Measurements from ENCODE around the gene RAB15. TPM values are rescaled to one million over a fixed set of nuclear protein-coding genes. Genes with fewer than 3 reads are reported as not detected.
"Not testable (repeated sequence)": the region's sequence is repeated elsewhere in the genome, so short reads cannot be mapped to it uniquely, and the experiment has no call there.

RAB15 gene
- total RNA-seq, 1 donor from 2014 or later, result 9.0 TPM

DNA sequence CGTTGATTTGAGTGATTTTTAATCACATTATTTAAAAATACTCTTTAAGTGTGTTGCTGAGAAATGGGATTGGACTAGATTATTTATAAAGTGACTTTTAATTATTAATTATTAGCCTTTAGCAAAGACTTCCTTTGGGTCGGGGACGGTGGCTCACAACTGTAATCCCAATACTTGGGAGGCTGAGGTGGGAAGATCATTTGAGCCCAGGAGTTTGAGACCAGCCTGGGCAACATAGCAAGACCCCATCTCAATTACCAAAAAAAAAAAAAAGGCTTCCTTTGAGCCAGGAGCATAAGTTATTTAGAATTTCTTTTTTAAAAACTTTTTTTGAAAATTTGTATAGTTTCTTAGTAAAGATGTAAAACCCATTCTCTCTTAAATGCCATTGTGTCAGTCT, 49.1 kb downstream of the RAB15 start:
- intact Hi-C loops (cut with micrococcal nuclease), result no loop called here
- ATAC-seq, result no peak
- DNase-seq, result no peak

DNA sequence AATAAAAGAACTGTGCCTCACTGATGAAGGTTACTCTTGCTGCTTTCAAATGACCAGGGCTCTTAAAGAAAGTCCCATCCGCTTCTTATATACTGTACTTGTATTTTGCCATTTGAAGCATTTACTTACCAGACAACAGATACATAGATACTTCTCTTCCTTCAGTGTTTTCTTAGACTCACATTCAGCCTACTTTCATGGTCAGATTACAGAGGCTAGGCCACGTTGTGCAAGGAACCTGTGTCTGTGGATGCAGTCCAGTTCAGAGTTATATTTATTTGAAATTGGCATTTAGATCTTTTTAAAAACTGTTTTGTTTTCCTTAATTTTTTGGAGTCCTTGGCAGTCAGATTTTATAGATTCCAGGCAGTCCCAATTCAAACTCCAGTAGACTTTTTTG, 51.7 kb downstream of the RAB15 start:
- no peak for DNase-seq
- intact Hi-C loops (cut with micrococcal nuclease), result no loop called here

GRCh38 chr14:64919618-64920017, 52.5 kb downstream of the RAB15 start:
- ATAC-seq, result no peak
- intact Hi-C loops (cut with micrococcal nuclease), result no loop called here
- DNase-seq, result no peak

More for the DNA sequence above, 51.7 kb downstream of the RAB15 start:
- ATAC-seq, result no peak

DNA sequence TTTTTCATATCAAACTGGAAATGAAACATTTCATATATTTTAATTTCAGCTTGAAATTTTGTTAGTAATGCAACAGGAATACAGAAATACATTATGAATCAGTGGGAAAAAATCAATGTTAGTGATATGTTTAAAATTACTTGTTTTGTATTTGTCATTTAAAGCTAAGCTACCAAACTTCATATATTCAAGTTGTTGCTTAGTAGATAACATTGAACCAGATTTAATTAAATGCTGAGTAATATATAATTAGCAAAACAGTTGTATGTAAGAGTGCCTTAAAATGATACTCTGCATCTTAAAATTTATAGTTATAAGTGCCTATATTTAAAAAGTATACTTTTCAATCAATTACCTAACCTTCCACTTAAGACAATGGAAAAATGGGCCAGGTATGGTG, 52.9 kb downstream of the RAB15 start:
- intact Hi-C loops (cut with micrococcal nuclease), result no loop called here
- ATAC-seq, result no peak
- DNase-seq, result no peak

DNA sequence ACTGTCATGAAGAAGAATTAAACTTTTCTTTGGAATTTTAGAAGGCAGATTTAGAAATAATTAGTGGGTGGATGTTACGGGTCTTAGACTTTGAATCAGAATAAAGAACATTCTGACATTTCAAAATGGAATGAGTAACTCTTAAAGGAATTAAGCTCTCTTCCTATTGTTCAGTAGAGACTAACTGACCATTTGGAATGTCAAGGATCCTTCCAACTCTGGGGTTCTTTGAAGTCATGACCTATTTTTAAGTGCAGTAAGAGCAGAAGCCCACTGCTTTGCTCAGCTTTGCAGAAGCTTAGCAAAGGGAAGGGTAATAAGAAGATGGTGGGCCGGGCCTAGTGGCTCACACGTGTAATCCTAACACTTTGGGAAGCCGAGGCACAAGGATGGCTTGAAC, 53.9 kb downstream of the RAB15 start:
- DNase-seq (no peak), ATAC-seq (no peak)
- intact Hi-C loops (cut with micrococcal nuclease), result no loop called here

- intact Hi-C loops (cut with micrococcal nuclease), result no loop called here
- DNase-seq (no peak), ATAC-seq (no peak)
These were observed 56.3 kb downstream of the RAB15 start for GRCh38 chr14:64915797-64916196.

DNA sequence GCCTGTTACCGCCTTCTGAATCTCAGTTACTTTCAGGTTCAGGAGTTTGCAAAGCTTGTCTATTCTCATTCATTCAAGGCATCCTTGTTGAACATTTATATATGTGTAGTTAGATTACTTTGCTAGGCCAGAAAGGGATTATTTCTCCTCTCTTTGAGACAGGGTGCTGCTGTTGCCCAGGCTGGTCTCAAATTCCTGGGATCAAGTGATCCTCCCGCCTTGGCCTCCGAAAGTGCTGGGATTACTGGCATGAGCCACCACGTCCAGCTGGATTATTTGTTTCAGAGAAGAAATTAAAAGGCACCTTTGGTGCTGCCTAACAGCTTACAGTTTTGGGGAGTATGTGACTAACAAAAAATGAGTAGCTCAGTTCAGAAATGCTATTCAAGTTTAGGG, 57.1 kb downstream of the RAB15 start:
- intact Hi-C loops (cut with micrococcal nuclease), result no loop called here
- ATAC-seq (no peak), DNase-seq (no peak)

DNA sequence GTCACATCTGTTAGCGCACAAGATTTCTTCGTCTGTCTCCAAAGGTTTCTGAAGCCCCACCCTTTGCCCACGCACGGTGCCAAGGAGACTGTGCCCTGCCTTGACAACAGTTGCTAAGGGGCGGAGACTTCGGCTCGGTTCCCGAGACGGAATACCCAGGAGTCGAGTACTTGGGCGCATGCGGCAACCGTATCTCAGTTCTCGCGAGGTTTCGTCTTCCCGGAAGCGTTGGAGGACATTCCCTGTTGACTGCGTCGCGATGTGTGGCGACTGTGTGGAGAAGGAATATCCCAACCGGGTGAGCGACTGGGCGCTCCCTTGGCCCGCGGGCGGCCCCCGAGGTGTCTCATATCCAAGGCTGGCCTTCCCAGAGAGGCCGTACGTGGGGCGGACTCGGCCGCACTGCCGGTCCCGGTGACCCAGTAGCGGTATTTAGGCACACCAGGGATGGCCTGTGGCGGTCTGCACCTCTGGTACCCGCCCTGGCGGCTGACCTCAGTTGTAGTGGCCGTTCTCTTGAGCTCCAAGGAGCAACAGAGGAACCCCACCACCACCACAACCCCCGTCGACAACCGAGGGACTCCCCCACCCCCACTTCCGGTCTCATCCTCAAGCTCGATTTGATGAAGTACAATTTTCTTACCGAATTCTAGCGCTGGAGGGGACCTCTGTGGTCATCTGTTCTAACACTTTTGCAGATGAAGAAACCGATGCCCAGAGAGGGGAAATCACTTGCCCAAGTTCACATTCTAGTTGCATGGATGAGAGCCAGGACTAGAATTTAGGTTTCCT, 57.7 kb downstream of the RAB15 start, which contains the start of gene CHURC1:
CHURC1 (plus strand) TSS at position 219 of the 792 bp plus-strand sequence; CDS start at position 260, 41 bp downstream.
- peak; percentile 97 for DNase-seq
- peak; percentile 99 for ATAC-seq
- intact Hi-C loops (cut with micrococcal nuclease), result no loop called here

DNA sequence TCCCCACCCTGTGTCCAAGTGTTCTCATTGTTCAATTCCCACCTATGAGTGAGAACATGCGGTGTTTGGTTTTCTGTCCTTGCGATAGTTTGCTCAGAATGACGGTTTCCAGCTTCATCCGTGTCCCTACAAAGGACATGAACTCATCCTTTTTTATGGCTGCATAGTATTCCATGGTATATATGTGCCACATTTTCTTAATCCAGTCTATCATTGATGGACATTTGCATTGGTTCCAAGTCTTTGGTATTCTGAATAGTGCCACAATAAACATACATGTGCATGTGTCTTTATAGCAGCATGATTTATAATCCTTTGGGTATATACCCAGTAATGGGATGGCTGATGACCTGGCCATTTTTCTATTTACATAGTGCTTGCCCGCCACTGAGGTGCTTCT, 58.7 kb downstream of the RAB15 start:
- intact Hi-C loops (cut with micrococcal nuclease); DNase-seq; ATAC-seq: not testable (repeated sequence)

GRCh38 chr14:64912261-64912660, 59.9 kb downstream of the RAB15 start:
- intact Hi-C loops (cut with micrococcal nuclease), result no loop called here
- DNase-seq, result no peak
- no peak for ATAC-seq

- ATAC-seq (no peak), DNase-seq (no peak)
- intact Hi-C loops (cut with micrococcal nuclease), result no loop called here
These were observed 61.2 kb downstream of the RAB15 start for GRCh38 chr14:64910847-64911495.

- intact Hi-C loops (cut with micrococcal nuclease), result no loop called here
- DNase-seq (no peak), ATAC-seq (no peak)
These were observed 66.1 kb downstream of the RAB15 start for GRCh38 chr14:64906022-64906421.

DNA sequence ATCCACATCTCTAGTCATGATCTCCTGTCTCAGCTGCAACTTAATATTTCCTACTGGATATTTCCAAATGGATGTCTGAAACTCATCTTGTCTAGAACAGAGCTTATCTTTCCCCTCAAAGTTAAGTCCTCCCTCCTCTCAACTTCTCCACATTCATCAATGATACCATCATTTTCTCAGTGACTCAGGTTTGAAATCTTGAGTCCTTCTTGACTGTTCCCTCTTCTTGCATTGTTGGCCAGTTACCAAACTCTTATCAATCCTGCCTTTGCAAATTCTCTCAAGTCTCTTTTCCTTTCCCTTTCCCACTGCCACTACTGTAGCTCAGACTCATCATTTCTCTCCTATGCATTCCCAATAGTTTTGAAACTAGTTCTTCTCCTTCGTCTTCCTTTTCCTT, 72.2 kb downstream of the RAB15 start:
- ATAC-seq, result no peak
- DNase-seq, result no peak
- intact Hi-C loops (cut with micrococcal nuclease), result no loop called here

Other genes with a start within 250 kb of the RAB15 start
- gene SPTB, start 92.4 kb downstream of the RAB15 start, total RNA-seq, result 93.1 TPM
- 91.3 TPM for gene CHURC1, start 57.9 kb downstream of the RAB15 start, total RNA-seq
- not detected for gene GPX2, start 29.6 kb downstream of the RAB15 start, total RNA-seq
- gene FNTB, start 14.6 kb upstream of the RAB15 start, total RNA-seq, result 18.1 TPM
- 85.9 TPM for gene MAX, start 130.2 kb upstream of the RAB15 start, total RNA-seq